GM12878 (cell line): ENCODE data around the gene CSNK1A1. TPM values are rescaled to one million over a fixed set of nuclear protein-coding genes. Genes with fewer than 3 reads are reported as not detected.

Experiments
- ATAC-seq: fragments of 200-7000 bp; cut with Tn5 transposase; 3 replicates; pipeline ENCODE4 v1.9.1; 2020; ENCODE audit warnings: mild to moderate bottlenecking, moderate library complexity
- BruUV-seq: library from RNA; stranded (reverse); fragments of 400-500 nt; replicated peaks from 2 replicates; lab custom pipeline; 2021; lab: Mats Ljungman, UMichigan
- CTCF ChIA-PET: fragments of 300-600 bp; sonication (Branson Sonifier 250); formaldehyde crosslinking; extraction: SDS; loops from one replicate; lab custom pipeline; 2021; ENCODE audit warnings: inconsistent platforms; lab: Yijun Ruan, JAX
- POLR2A ChIA-PET: fragments of 350-600 bp; formaldehyde crosslinking; extraction: SDS; loops from one replicate; lab custom pipeline; 2021; ENCODE audit warnings: inconsistent platforms; lab: Charles Lee
- RAD21 ChIA-PET: fragments of 300-600 bp; sonication (Branson Sonifier 250); formaldehyde crosslinking; loops from one replicate; lab custom pipeline; 2023; ENCODE audit warnings: antibody characterized with exemption; ENCODE audit not compliant: unreplicated experiment; lab: Charles Lee
- SMC1A ChIA-PET: fragments of 300-600 bp; sonication (Branson Sonifier 250); formaldehyde crosslinking; loops from one replicate; lab custom pipeline; 2023; ENCODE audit not compliant: unreplicated experiment, uncharacterized antibody; lab: Charles Lee
- DNase-seq: peaks from one replicate; pipeline ENCODE4 v3.0.0-alpha.2; 2011; ENCODE audit warnings: low read depth, low spot score
- FAIRE-seq: peaks from 3 replicates; lab custom pipeline; 2011; peaks lifted over from hg19 to GRCh38; lab: Jason Lieb, UNC
- H2AFZ ChIP-seq: 2 replicates; pipeline ENCODE4 v1.6.0; 2011; ENCODE audit warnings: low read depth, low read length, control low read depth; ENCODE audit not compliant: control insufficient read depth
- H3K27ac ChIP-seq: 2 replicates; pipeline ENCODE4 v1.5.1; 2011; ENCODE audit warnings: control low read depth; ENCODE audit not compliant: control insufficient read depth, insufficient read depth
- H3K27me3 ChIP-seq, 2 experiments: replicated peaks in 1 of 2; 2 replicates each; pipeline versions ENCODE4 v1.6.0 to v1.6.1; 2011; ENCODE audit warnings: low read length in 1 of 2; ENCODE audit not compliant: control insufficient read depth in 2 of 2, insufficient read depth in 2 of 2
- H3K36me3 ChIP-seq, 2 experiments: 2 replicates each; pipeline ENCODE4 v1.5.1; 2011; ENCODE audit warnings: low read length in 1 of 2; ENCODE audit not compliant: control insufficient read depth in 2 of 2, insufficient read depth in 2 of 2
- H3K4me1 ChIP-seq: 2 replicates; pipeline ENCODE4 v1.6.1; 2011; ENCODE audit warnings: mild to moderate bottlenecking, low read length, moderate library complexity, mixed read lengths; ENCODE audit not compliant: control insufficient read depth, insufficient read depth
- H3K4me2 ChIP-seq: 2 replicates; pipeline ENCODE4 v1.6.0; 2011; ENCODE audit warnings: control low read depth; ENCODE audit not compliant: control insufficient read depth, insufficient read depth
- H3K4me3 ChIP-seq: fragments of 200-600 bp; sonication (generic); 2 replicates; pipeline ENCODE4 v1.5.1; 2016
- H3K79me2 ChIP-seq: 2 replicates; pipeline ENCODE4 v1.6.0; 2011; ENCODE audit warnings: low read length; ENCODE audit not compliant: control insufficient read depth, insufficient read depth
- H3K9ac ChIP-seq: 2 replicates; pipeline ENCODE4 v1.8.0; 2011; ENCODE audit warnings: low read length, control low read depth, mixed read lengths; ENCODE audit not compliant: control insufficient read depth, insufficient read depth
- H3K9me3 ChIP-seq: replicated peaks from 3 replicates; pipeline ENCODE4 v1.5.1; 2011; ENCODE audit warnings: mild to moderate bottlenecking, low read length; ENCODE audit not compliant: control insufficient read depth, insufficient read depth
- H4K20me1 ChIP-seq: 2 replicates; pipeline ENCODE4 v1.6.0; 2011; ENCODE audit not compliant: control insufficient read depth, insufficient read depth
- E4F1 ChIP-seq: fragments of 450-650 bp; IDR thresholded peaks from 2 replicates; pipeline ENCODE4 v1.6.1; 2018; ENCODE audit warnings: borderline replicate concordance, mild to moderate bottlenecking; ENCODE audit not compliant: partially characterized antibody
- FOXM1 ChIP-seq: IDR thresholded peaks from 2 replicates; pipeline ENCODE4 v1.6.1; 2012; ENCODE audit warnings: low read depth, mild to moderate bottlenecking, inconsistent platforms, low read length, moderate library complexity
- NFIC ChIP-seq: IDR thresholded peaks from 2 replicates; pipeline ENCODE4 v1.6.1; 2012; ENCODE audit warnings: low read depth, mild to moderate bottlenecking, inconsistent platforms, low read length, moderate library complexity
- SP1 ChIP-seq: IDR thresholded peaks from one replicate; pipeline ENCODE4 v1.6.1; 2011; ENCODE audit warnings: low read depth, low read length
- SUPT20H ChIP-seq: IDR thresholded peaks from 2 replicates; pipeline ENCODE4 v1.6.1; 2011; ENCODE audit warnings: low read depth, mild to moderate bottlenecking, low read length, moderate library complexity, borderline replicate concordance; ENCODE audit not compliant: control insufficient read depth
- TAF1 ChIP-seq: IDR thresholded peaks from 2 replicates; pipeline ENCODE4 v1.6.1; 2011; ENCODE audit warnings: mild to moderate bottlenecking, low read depth, low read length, borderline replicate concordance
- ZNF592 ChIP-seq: fragments of 450-650 bp; IDR thresholded peaks from 2 replicates; pipeline ENCODE4 v1.6.1; 2017; ENCODE audit warnings: mild to moderate bottlenecking, moderate library complexity
- ZNF687 ChIP-seq: fragments of 450-650 bp; IDR thresholded peaks from 2 replicates; pipeline ENCODE4 v1.6.1; 2017; ENCODE audit warnings: mild to moderate bottlenecking, moderate library complexity
- WGBS: methylation state at CpG from one replicate; pipeline ENCODE4 v1.1.6; 2016; ENCODE audit warnings: low lambda C conversion rate; ENCODE audit not compliant: insufficient replicate concordance, insufficient coverage; ENCODE audit errors: missing lambda C conversion rate; 5-methylcytosine and 5-hydroxymethylcytosine counted together
- in situ Hi-C: fragments of 300-500 bp; cut with MboI; formaldehyde crosslinking; loops from 9 replicates; pipeline ENCODE4 v1.14.3; 2018; ENCODE audit warnings: mixed read lengths
- intact Hi-C: fragments of 100-400 bp; cut with micrococcal nuclease; formaldehyde crosslinking; loops from one replicate; pipeline ENCODE4 v1.14.2; 2022; ENCODE audit not compliant: unreplicated experiment
- polyA plus RNA-seq, 11 experiments: library from polyadenylated mRNA; depleted of rRNA in 4 of 11; unstranded in 6 of 11; stranded (reverse) in 5 of 11; fragments of >200 nt; fragmentation: Nextera tagmentation in 4 of 11; fragmentation: Illumina TruSeq in 1 of 11; extraction: Ambion mirVana in 4 of 11; extraction: Trizol in 1 of 11; gene quantifications; 1 replicate in 1 of 11; 2 replicates in 10 of 11; pipeline versions ENCODE4 v1.2.1 to v1.2.3, GENCODE V29; 2011 to 2016; ENCODE audit warnings: inconsistent platforms in 2 of 11, missing spikeins in 2 of 11, low read depth in 1 of 11
- total RNA-seq, 4 experiments: library from RNA; depleted of rRNA in 3 of 4; stranded (reverse); fragments of >200 nt in 3 of 4; fragmentation: Illumina TruSeq in 1 of 4; extraction: Trizol in 1 of 4; gene quantifications; 2 replicates each; pipeline versions ENCODE4 v1.2.1 to v1.2.3, GENCODE V29; 2013 to 2021

CSNK1A1 gene
- total and polyA plus RNA-seq, 10 of the 15 experiments (the other 5 are each of a cell fraction or from before 2014, with no cell fraction given) = 53.3 to 155 (median 133) TPM

GRCh38 chr5:149540089-149540488 is 11.2 kb downstream of the CSNK1A1 start (continued):
- no peak for TF ChIP-seq ZNF592
- no peak for TF ChIP-seq SUPT20H
- no peak for TF ChIP-seq E4F1

- FAIRE-seq = no peak
- ChIA-PET CTCF (no interaction called here), POLR2A (no interaction called here), RAD21 (no interaction called here), SMC1A (no interaction called here)
- no peak overlapping the region for H3K4me3 ChIP-seq
- H3K27ac ChIP-seq = no peak overlapping the region
- no peak overlapping the region for H3K9ac ChIP-seq
- no peaks in the 10 kb centered on the region for H4K20me1 ChIP-seq
- TF ChIP-seq SP1 (no peak), NFIC (no peak), TAF1 (no peak), FOXM1 (no peak), ZNF687 (no peak)
- no peak for ATAC-seq
- in situ Hi-C loops = no loop called here
- intact Hi-C loops = no loop called here
- H3K4me1 ChIP-seq = no peaks in the 10 kb centered on the region
- 35% methylated on average over 1 of the region's 1 CpG for WGBS
- peaks cover 2 to 16% of the 10 kb centered on the region in 2 experiments; a peak in 3 of 4 replicates for H3K36me3 ChIP-seq
- peaks cover 88% of the 10 kb centered on the region for H3K79me2 ChIP-seq
- no peak for DNase-seq
- H3K4me2 ChIP-seq = no peak overlapping the region
- no peaks in the 10 kb centered on the region for H3K9me3 ChIP-seq
- no peaks in the 10 kb centered on the region for H3K27me3 ChIP-seq
- BruUV-seq = no TSS peak
- no peak overlapping the region for H2AFZ ChIP-seq
Measured at GRCh38 chr5:149537374-149537975, 13.8 kb downstream of the CSNK1A1 start.
